A549 treated with GW870086 at 1 μM for 4 hours (cell line): ENCODE data around the gene UBE3D. TPM values are rescaled to one million over a fixed set of nuclear protein-coding genes. Genes with fewer than 3 reads are reported as not detected.

Experiments used
- total RNA-seq: library from RNA; stranded (reverse); fragments of 200-300 nt; extraction: Qiagen RNA extraction; gene quantifications from 5 replicates; pipeline ENCODE4 v1.2.3, GENCODE V29; 2022; ENCODE audit warnings: low read depth

Gene UBE3D
- total RNA-seq, result 3.3 to 3.9 TPM (median 3.8 TPM) in 5 replicates

GRCh38 chr6:83065511-83066192, at the start of gene UBE3D:
TSS of gene UBE3D (minus strand) at chr6:83065841. CDS start at chr6:83065718, 123 bp downstream.

GRCh38 chr6:83067448-83068439, 2.1 kb upstream of the UBE3D start, which contains the start of gene DOP1A:
TSS of gene DOP1A (plus strand) at chr6:83067671. CDS start at chr6:83096978, 29,307 bp downstream.

Other genes with a start within 250 kb of the UBE3D start
- 2.2 to 3.5 TPM (median 2.8 TPM) in 5 replicates for gene DOP1A, start 1.8 kb upstream of the UBE3D start, total RNA-seq
- gene PGM3, start 127.4 kb upstream of the UBE3D start, total RNA-seq, result 20.7 to 35.1 TPM (median 28.0 TPM) in 5 replicates
- 1.3 to 2.0 TPM (median 1.8 TPM) in 5 replicates for gene RWDD2A, start 127.5 kb upstream of the UBE3D start, total RNA-seq